Tibial nerve (tissue), 3 donors: ENCODE results near the gene MIER2.

Experiments
- POLR2A ChIP-seq, 2 donors: fragments of 450-650 bp; IDR thresholded peaks; one replicate each; pipeline ENCODE4 v1.6.1; 2017; ENCODE audit warnings: antibody characterized with exemption in 2 of 2, mild to moderate bottlenecking in 2 of 2, moderate library complexity in 2 of 2
- TF ChIP-seq, protein P1 (sequence below), 5 experiments: fragments of 200-600 bp in 3 of 5; fragments of 450-650 bp in 2 of 5; sonication (generic) in 3 of 5; IDR thresholded peaks; one replicate each; pipeline ENCODE4 v1.5.1; 2016 to 2019; ENCODE audit warnings: antibody characterized with exemption in 5 of 5, mild to moderate bottlenecking in 3 of 5, moderate library complexity in 2 of 5

DNA sequence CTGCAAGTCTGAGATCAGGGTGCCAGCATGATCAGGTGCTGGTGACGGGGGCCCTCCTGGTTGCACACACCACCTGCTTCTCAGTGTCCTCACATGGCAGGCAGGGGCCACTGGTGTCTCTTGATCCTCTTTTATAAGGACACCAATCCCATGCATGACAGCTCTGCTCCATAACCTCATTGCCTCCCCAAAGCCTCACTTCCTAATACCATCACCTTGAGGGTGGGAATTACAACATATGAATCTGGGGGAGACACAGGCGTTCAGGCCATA, 15.0 kb upstream of the MIER2 start:
- TF ChIP-seq, protein P1, sequence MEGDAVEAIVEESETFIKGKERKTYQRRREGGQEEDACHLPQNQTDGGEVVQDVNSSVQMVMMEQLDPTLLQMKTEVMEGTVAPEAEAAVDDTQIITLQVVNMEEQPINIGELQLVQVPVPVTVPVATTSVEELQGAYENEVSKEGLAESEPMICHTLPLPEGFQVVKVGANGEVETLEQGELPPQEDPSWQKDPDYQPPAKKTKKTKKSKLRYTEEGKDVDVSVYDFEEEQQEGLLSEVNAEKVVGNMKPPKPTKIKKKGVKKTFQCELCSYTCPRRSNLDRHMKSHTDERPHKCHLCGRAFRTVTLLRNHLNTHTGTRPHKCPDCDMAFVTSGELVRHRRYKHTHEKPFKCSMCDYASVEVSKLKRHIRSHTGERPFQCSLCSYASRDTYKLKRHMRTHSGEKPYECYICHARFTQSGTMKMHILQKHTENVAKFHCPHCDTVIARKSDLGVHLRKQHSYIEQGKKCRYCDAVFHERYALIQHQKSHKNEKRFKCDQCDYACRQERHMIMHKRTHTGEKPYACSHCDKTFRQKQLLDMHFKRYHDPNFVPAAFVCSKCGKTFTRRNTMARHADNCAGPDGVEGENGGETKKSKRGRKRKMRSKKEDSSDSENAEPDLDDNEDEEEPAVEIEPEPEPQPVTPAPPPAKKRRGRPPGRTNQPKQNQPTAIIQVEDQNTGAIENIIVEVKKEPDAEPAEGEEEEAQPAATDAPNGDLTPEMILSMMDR (IDR thresholded peaks at IDR 0.05): no peak
- TF ChIP-seq POLR2A (IDR thresholded peaks at IDR 0.05): no peak
